CD4-positive, alpha-beta T cell treated with Interleukin-10 for 1 hour (primary cell): ENCODE results near the gene OR2Y1.
"Not testable (repeated sequence)": the region's sequence is repeated elsewhere in the genome, so short reads cannot be mapped to it uniquely, and the experiment has no call there.

Experiments used
- DNase-seq: peaks from one replicate; pipeline ENCODE4 v3.0.0-alpha.2; 2020

OR2Y1 gene

GRCh38 chr5:180736536-180736935 lies 3.3 kb downstream of the OR2Y1 start:
- DNase-seq, result no peak

- DNase-seq, result no peak
Measured at GRCh38 chr5:180724944-180725343, 14.9 kb downstream of the OR2Y1 start.

- DNase-seq, result no peak
Measured at GRCh38 chr5:180723936-180724335, 15.9 kb downstream of the OR2Y1 start.

- no peak for DNase-seq
Measured at GRCh38 chr5:180720486-180720885, 19.4 kb downstream of the OR2Y1 start.

DNA sequence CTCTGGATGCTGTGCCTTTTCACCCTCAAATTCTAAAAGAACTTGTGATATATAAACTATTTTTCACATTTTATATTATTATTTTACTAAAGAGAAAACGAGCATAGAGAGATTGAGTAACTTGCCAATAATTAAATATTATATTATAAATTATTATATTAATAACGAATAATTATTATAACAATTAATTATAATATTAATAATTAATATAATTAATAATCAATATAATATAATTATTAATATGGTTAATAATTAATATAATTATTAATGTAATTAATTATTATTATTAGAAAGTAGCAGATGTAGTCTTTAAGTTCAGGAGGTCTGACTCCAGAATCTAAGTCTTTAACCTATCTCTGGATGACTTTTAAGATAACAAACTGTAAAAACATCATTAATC lies 20.1 kb downstream of the OR2Y1 start:
- DNase-seq, result no peak

GRCh38 chr5:180718810-180719453 lies 20.9 kb downstream of the OR2Y1 start:
- peak; percentile 55 for DNase-seq

GRCh38 chr5:180717989-180718388 lies 21.9 kb downstream of the OR2Y1 start:
- no peak for DNase-seq

DNA sequence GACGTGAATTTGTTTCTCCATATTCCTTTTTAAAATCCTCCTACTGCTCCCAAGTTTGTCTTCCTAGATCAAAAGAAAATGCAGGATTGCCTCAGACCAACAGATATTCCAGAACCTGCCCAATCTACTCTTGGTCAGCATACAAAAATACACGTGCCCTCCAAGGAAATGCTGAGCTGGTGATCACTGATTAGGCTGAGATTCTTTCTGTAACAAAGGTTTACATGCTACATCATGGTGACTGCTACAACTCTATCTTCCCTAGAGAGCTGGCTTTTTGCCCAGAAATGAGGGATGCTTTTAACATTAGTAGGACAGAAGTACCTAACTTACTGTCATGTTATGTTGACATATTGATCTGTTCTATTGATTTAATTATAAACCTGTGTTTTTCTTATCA lies 35.5 kb downstream of the OR2Y1 start:
- no peak for DNase-seq

GRCh38 chr5:180703912-180704311 lies 35.9 kb downstream of the OR2Y1 start:
- no peak for DNase-seq

DNA sequence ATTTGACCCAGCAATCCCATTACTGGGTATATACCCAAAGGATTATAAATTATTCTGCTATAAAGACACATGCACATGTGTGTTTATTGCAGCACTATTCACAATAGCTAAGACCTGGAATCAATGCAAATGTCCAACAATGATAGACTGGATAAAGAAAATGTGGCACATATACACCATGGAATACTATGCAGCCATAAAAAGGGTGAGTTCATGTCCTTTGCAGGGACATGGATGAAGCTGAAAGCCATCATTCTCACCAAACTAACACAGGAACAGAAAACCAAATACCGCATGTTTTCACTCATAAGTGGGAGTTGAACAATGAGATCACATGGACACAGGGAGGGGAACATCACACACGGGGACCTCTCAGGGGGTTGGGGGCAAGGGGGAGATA lies 36.5 kb downstream of the OR2Y1 start:
- not testable (repeated sequence) for DNase-seq

DNA sequence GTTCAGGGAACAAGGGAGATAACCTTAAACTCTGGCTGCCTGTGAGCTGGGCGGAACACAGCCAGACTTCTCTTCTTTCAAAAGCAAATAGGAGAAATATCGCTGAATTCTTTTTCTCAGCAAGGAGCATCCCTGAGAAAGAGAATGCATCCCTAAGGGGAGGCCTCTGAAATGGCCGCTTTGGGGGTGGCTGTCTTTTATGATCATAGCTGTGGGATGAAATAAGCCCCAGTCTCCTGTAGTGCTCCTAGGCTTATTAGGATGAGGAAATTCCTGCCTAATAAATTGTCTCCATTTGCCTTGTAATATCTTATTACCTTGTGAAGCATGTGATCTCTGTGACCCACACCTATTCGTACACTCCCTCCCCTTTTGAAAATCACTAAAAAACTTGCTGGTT lies 39.4 kb downstream of the OR2Y1 start:
- DNase-seq, result not testable (repeated sequence)

DNA sequence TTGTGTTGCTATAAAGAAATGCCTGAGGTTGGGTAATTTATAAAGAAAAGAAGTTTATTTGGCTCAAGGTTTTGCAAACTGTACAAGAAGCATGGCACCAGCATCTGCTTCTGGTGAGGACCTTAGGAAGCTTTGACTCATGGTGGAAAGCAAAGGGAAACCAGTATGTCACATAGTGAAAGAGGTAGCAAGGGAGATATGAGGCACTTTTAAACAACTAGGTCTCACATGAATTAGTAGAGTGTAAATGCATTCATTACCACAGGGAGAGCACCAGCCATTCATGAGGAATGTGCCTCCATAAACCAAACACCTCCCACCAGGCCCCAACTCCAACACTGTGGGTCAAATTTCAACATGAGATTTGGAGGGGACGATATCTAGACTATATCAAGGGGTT lies 40.8 kb downstream of the OR2Y1 start:
- no peak for DNase-seq

GRCh38 chr5:180696116-180696515 lies 43.7 kb downstream of the OR2Y1 start:
- DNase-seq, result no peak

- no peak for DNase-seq
Measured at GRCh38 chr5:180692429-180692828, 47.4 kb downstream of the OR2Y1 start.

DNA sequence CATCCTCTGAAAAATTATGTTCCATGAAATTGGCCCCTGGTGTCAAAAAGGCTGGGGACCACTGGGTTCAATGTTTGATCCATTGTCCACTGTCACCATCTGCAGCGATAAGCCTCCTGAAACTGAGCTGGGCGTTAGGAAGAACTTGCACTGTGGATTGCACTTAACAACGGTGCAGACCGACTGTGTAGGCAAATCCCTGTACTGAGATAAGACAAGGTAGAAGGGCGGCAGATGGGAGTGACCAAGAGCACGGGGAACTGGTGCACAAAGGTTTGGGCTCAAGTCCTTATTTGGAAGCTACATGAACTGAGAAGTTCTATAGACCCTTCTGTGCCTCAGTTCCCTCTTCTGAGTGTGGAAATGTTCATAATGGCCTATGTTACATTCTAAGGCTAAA lies 48.8 kb downstream of the OR2Y1 start:
- DNase-seq, result no peak

GRCh38 chr5:180690562-180690961 lies 49.3 kb downstream of the OR2Y1 start:
- no peak for DNase-seq

DNA sequence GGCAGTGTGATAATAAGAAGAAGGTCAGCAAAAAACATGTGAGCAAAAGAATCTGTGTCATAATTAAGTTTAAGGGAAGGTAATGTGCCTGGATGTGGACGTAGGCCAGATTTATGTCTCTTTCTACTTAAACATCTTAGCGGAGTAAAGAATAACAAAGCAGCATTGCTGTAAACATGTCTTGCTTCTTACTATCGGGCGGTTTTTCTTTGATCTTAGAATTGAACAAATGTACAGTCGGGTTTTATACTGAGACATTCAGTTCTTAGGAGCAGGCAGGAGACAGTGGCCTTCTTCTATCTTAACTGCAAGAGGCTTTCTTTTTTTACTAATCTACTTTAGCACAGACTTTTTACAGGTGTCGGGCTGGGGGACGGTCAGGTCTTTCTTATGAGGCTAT lies 50.1 kb downstream of the OR2Y1 start:
- DNase-seq, result no peak
